Stomach smooth muscle (tissue), 2 donors: ENCODE measurements around the gene SERPIND1.
"Not testable (repeated sequence)": the region's sequence is repeated elsewhere in the genome, so short reads cannot be mapped to it uniquely, and the experiment has no call there.

Source experiments
- H3K27ac ChIP-seq: one replicate; pipeline ENCODE4 v1.7.0; 2013; ENCODE audit warnings: mild to moderate bottlenecking, low read length, inconsistent platforms
- H3K27me3 ChIP-seq, 2 donors: one replicate each; pipeline ENCODE4 v1.7.0; 2013; ENCODE audit warnings: low read length in 2 of 2; ENCODE audit not compliant: insufficient read depth in 2 of 2, control insufficient read depth in 1 of 2
- H3K36me3 ChIP-seq, 2 donors: one replicate each; pipeline ENCODE4 v1.7.0; 2013; ENCODE audit warnings: low read length in 2 of 2; ENCODE audit not compliant: control insufficient read depth in 2 of 2, insufficient read depth in 2 of 2
- H3K4me1 ChIP-seq: one replicate; pipeline ENCODE4 v1.7.0; 2013; ENCODE audit warnings: low read length; ENCODE audit not compliant: control insufficient read depth, insufficient read depth
- H3K4me3 ChIP-seq, 2 donors: one replicate each; pipeline ENCODE4 v1.7.0; 2013; ENCODE audit warnings: low read length in 2 of 2
- H3K9ac ChIP-seq, 2 donors: one replicate each; pipeline ENCODE4 v1.7.0; 2013; ENCODE audit warnings: low read length in 2 of 2, mild to moderate bottlenecking in 1 of 2
- H3K9me3 ChIP-seq, 2 donors: one replicate each; pipeline ENCODE4 v1.7.0; 2013; ENCODE audit warnings: low read length in 2 of 2; ENCODE audit not compliant: control insufficient read depth in 2 of 2
- donor health status: healthy.
- donor health status: Pancreatic carcinoma.

Gene SERPIND1

GRCh38 chr22:20818471-20818870 is 44.6 kb downstream of the SERPIND1 start:
- peaks cover 27 to 36% of the 10 kb centered on the region in 2 donors for H3K36me3 ChIP-seq
- no peaks in the 10 kb centered on the region for H3K4me1 ChIP-seq

GRCh38 chr22:20819471-20819870 is 45.6 kb downstream of the SERPIND1 start:
- no peaks in the 10 kb centered on the region for H3K9me3 ChIP-seq
- H3K9ac ChIP-seq = no peak overlapping the region
- H3K4me1 ChIP-seq = no peaks in the 10 kb centered on the region
- no peak overlapping the region for H3K4me3 ChIP-seq
- H3K27ac ChIP-seq = no peak overlapping the region
- peaks cover 35 to 41% of the 10 kb centered on the region in 2 donors for H3K36me3 ChIP-seq
- no peaks in the 10 kb centered on the region for H3K27me3 ChIP-seq

More at GRCh38 chr22:20818471-20818870, 44.6 kb downstream of the SERPIND1 start:
- H3K9me3 ChIP-seq = no peaks in the 10 kb centered on the region
- H3K9ac ChIP-seq = no peak overlapping the region
- H3K27ac ChIP-seq = no peak overlapping the region
- H3K27me3 ChIP-seq = no peaks in the 10 kb centered on the region
- H3K4me3 ChIP-seq = no peak overlapping the region

GRCh38 chr22:20821717-20822239 is 47.9 kb downstream of the SERPIND1 start:
- not testable (repeated sequence) for H3K4me3 ChIP-seq, H3K27me3 ChIP-seq, H3K9ac ChIP-seq, H3K4me1 ChIP-seq, H3K9me3 ChIP-seq, H3K27ac ChIP-seq
- H3K36me3 ChIP-seq = peaks cover 31 to 35% of the 10 kb centered on the region in 2 donors

GRCh38 chr22:20822240-20822639 is 48.3 kb downstream of the SERPIND1 start:
- Histone ChIP-seq H3K4me3 (no peak overlapping the region), H3K36me3 (peaks cover 27 to 30% of the 10 kb centered on the region in 2 donors), H3K4me1 (no peaks in the 10 kb centered on the region), H3K27ac (no peak overlapping the region), H3K9me3 (no peaks in the 10 kb centered on the region), H3K9ac (no peak overlapping the region), H3K27me3 (no peaks in the 10 kb centered on the region)

- H3K4me1 ChIP-seq = no peaks in the 10 kb centered on the region
- H3K36me3 ChIP-seq = peaks cover 24 to 28% of the 10 kb centered on the region in 2 donors
- no peak overlapping the region for H3K27ac ChIP-seq
- H3K9me3 ChIP-seq = no peaks in the 10 kb centered on the region
- H3K27me3 ChIP-seq = no peaks in the 10 kb centered on the region
- H3K9ac ChIP-seq = no peak overlapping the region
- H3K4me3 ChIP-seq = no peak overlapping the region
These were observed 49.4 kb downstream of the SERPIND1 start for GRCh38 chr22:20823264-20823663.

GRCh38 chr22:20825216-20825615 is 51.3 kb downstream of the SERPIND1 start:
- H3K27me3 ChIP-seq, H3K27ac ChIP-seq, H3K4me3 ChIP-seq, H3K9me3 ChIP-seq, H3K9ac ChIP-seq, H3K4me1 ChIP-seq: not testable (repeated sequence)
- peaks cover 16 to 18% of the 10 kb centered on the region in 2 donors for H3K36me3 ChIP-seq

- H3K4me3 ChIP-seq = no peak overlapping the region
- H3K9me3 ChIP-seq = no peaks in the 10 kb centered on the region
- H3K9ac ChIP-seq = no peak overlapping the region
- peaks cover 19 to 20% of the 10 kb centered on the region in 2 donors for H3K36me3 ChIP-seq
- H3K27me3 ChIP-seq = no peaks in the 10 kb centered on the region
- H3K27ac ChIP-seq = no peak overlapping the region
- no peaks in the 10 kb centered on the region for H3K4me1 ChIP-seq
These were observed 51.7 kb downstream of the SERPIND1 start for GRCh38 chr22:20825624-20826023.

GRCh38 chr22:20826373-20827152 is 52.6 kb downstream of the SERPIND1 start:
- H3K27me3 ChIP-seq, H3K9ac ChIP-seq, H3K4me3 ChIP-seq, H3K9me3 ChIP-seq, H3K27ac ChIP-seq, H3K4me1 ChIP-seq: not testable (repeated sequence)
- peaks cover 18 to 26% of the 10 kb centered on the region in 2 donors for H3K36me3 ChIP-seq

- Histone ChIP-seq H3K4me3 (no peak overlapping the region), H3K36me3 (peaks cover 19 to 22% of the 10 kb centered on the region in 2 donors), H3K4me1 (no peaks in the 10 kb centered on the region), H3K9ac (no peak overlapping the region), H3K9me3 (no peaks in the 10 kb centered on the region), H3K27me3 (no peaks in the 10 kb centered on the region), H3K27ac (no peak overlapping the region)
These were observed 55.7 kb downstream of the SERPIND1 start for GRCh38 chr22:20829491-20830134.

GRCh38 chr22:20833225-20833665 is 59.3 kb downstream of the SERPIND1 start:
- H3K36me3 ChIP-seq = peaks cover 16 to 22% of the 10 kb centered on the region in 2 donors
- no peak overlapping the region for H3K4me3 ChIP-seq
- H3K9me3 ChIP-seq = no peaks in the 10 kb centered on the region

GRCh38 chr22:20834206-20834605 is 60.3 kb downstream of the SERPIND1 start:
- Histone ChIP-seq H3K4me1 (no peaks in the 10 kb centered on the region), H3K27me3 (no peaks in the 10 kb centered on the region), H3K27ac (no peak overlapping the region), H3K9ac (no peak overlapping the region), H3K4me3 (no peak overlapping the region), H3K36me3 (peaks cover 16 to 19% of the 10 kb centered on the region in 2 donors), H3K9me3 (no peaks in the 10 kb centered on the region)

More at GRCh38 chr22:20833225-20833665, 59.3 kb downstream of the SERPIND1 start:
- Histone ChIP-seq H3K9ac (no peak overlapping the region), H3K27ac (no peak overlapping the region), H3K27me3 (no peaks in the 10 kb centered on the region), H3K4me1 (no peaks in the 10 kb centered on the region)
